GM21360 (cell line): ENCODE measurements around the gene ANO6.

Experiments
- ATAC-seq: cut with Tn5 transposase; IDR thresholded peaks from one replicate; pipeline ENCODE4 v1.9.1; 2021; ENCODE audit warnings: mild to moderate bottlenecking, moderate library complexity; ENCODE audit not compliant: unreplicated experiment

Gene ANO6

GRCh38 chr12:45433441-45433868 is 217.6 kb downstream of the ANO6 start:
- ATAC-seq, result no peak

- ATAC-seq, result no peak
Measured at GRCh38 chr12:45434094-45434493, 218.2 kb downstream of the ANO6 start.

GRCh38 chr12:45435945-45436710 is 220.2 kb downstream of the ANO6 start:
- no peak for ATAC-seq

GRCh38 chr12:45439039-45439438 is 223.1 kb downstream of the ANO6 start:
- ATAC-seq, result no peak

GRCh38 chr12:45446013-45446412 is 230.1 kb downstream of the ANO6 start:
- ATAC-seq, result no peak

- no peak for ATAC-seq
Measured at GRCh38 chr12:45458238-45458637, 242.3 kb downstream of the ANO6 start.

GRCh38 chr12:45458854-45459807 is 243.2 kb downstream of the ANO6 start:
- ATAC-seq, result no peak

GRCh38 chr12:45462506-45462905 is 246.6 kb downstream of the ANO6 start:
- no peak for ATAC-seq

GRCh38 chr12:45464699-45465098 is 248.8 kb downstream of the ANO6 start:
- no peak for ATAC-seq

- no peak for ATAC-seq
Measured at GRCh38 chr12:45468751-45469615, 253.1 kb downstream of the ANO6 start.

GRCh38 chr12:45469902-45470301 is 254.0 kb downstream of the ANO6 start:
- ATAC-seq, result no peak

GRCh38 chr12:45473636-45474035 is 257.7 kb downstream of the ANO6 start:
- no peak for ATAC-seq

- no peak for ATAC-seq
Measured at GRCh38 chr12:45475594-45475993, 259.7 kb downstream of the ANO6 start.

GRCh38 chr12:45477526-45477925 is 261.6 kb downstream of the ANO6 start:
- no peak for ATAC-seq

- no peak for ATAC-seq
Measured at GRCh38 chr12:45478931-45479330, 263.0 kb downstream of the ANO6 start.

GRCh38 chr12:45481746-45482145 is 265.9 kb downstream of the ANO6 start:
- ATAC-seq, result no peak

- no peak for ATAC-seq
Measured at GRCh38 chr12:45483571-45483970, 267.7 kb downstream of the ANO6 start.
